ENCODE results near the gene TMEM212.

TMEM212 gene

GRCh38 chr3:171907761-171908160 lies 64.6 kb downstream of the TMEM212 start:
- DNase-seq (ENCODE audit: extremely low spot score) = no peak
- POLR2A ChIA-PET = no interaction called here
- CTCF ChIA-PET = no interaction called here
- TF ChIP-seq L3MBTL2 (conservative IDR thresholded peaks at IDR 0.05) = no peak
- TF ChIP-seq CTBP1 (IDR thresholded peaks at IDR 0.05; ENCODE audit: borderline replicate concordance) = no peak
- TF ChIP-seq PKNOX1 (IDR thresholded peaks at IDR 0.05) = no peak
- no peak for TF ChIP-seq FOXA1 (IDR thresholded peaks at IDR 0.05)
- TF ChIP-seq ELF4 (IDR thresholded peaks at IDR 0.05) = no peak
- TF ChIP-seq TARDBP (IDR thresholded peaks at IDR 0.05) = no peak
- TF ChIP-seq ARNT (IDR thresholded peaks at IDR 0.05) = no peak
- no peak for TF ChIP-seq HDGF (IDR thresholded peaks at IDR 0.05; ENCODE audit: borderline replicate concordance)
- TF ChIP-seq BHLHE40 (IDR thresholded peaks at IDR 0.05; ENCODE audit: borderline replicate concordance) = no peak
- TF ChIP-seq SUZ12 (IDR thresholded peaks at IDR 0.05) = no peak
- TF ChIP-seq ZNF384 (IDR thresholded peaks at IDR 0.05) = no peak
- no peak for TF ChIP-seq LEF1 (IDR thresholded peaks at IDR 0.05; ENCODE audit: borderline replicate concordance)
- no peak for TF ChIP-seq FOXK2 (IDR thresholded peaks at IDR 0.05)

DNA sequence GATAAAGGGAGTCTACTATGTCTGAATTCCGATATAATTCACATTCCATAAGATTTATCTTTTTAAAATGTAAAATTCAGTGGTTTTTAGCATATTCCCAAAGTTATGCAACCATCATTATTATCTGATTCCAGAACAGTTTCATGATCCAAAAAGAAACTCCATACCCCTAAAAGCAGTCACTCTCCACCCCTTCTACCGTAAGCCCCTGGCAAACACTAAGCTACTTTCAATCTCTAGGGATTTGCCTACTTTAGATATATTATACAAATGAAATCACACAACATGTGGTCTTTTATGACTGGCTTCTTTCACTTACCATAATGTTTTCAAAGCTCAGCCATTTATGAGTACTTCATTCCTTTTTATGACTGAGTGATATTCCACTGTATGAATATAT lies 65.6 kb downstream of the TMEM212 start:
- ChIA-PET POLR2A (no interaction called here), CTCF (no interaction called here)
- no peak for TF ChIP-seq FOXM1 (IDR thresholded peaks at IDR 0.05; ENCODE audit: borderline replicate concordance)
- no peak for TF ChIP-seq PKNOX1 (IDR thresholded peaks at IDR 0.05)
- no peak for TF ChIP-seq FOXA1 (IDR thresholded peaks at IDR 0.05)
- DNase-seq (ENCODE audit: extremely low spot score) = no peak
